ENCODE results near the gene ETV7.

DNA sequence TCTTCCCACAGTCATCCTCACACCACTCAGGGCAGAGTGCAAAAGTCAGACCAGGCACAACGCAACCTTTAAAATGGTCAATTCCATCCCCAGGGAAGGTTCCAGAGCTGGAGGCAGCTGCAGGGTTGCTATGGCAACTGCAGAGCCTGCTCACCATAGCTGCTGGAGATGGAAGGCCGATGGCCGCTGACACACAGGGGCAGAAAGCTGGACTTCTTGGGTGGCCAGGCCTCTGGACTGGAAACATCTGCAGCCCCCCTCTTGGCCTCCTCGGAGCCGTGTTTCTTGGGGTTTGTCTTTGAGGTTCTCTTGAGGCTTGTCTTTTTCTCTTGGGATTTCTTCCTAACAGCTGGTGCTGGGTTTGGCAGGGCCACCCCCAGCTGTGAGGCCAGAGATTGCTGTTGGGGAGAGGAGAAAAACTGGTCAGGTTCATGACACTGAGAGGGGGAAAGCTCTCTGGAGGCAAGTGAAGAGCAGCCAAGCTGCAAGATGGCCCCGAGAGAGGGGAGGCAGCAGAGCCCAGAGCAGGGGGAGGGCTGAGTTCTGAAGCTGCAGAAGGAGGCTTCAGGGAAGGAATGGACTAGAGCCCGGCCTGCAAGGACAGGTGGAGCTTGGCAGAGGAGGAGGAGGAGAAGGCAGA is 61.0 kb downstream of the ETV7 start:
- no peak for TF ChIP-seq CTCF (IDR thresholded peaks at IDR 0.05)
- TF ChIP-seq POLR2AphosphoS5 (IDR thresholded peaks at IDR 0.05): no peak
- TF ChIP-seq POLR2A (IDR thresholded peaks at IDR 0.05): no peak

All from gastroesophageal sphincter (tissue), 3 donors.